Endodermal cell (in vitro differentiated cells): ENCODE results near the gene DNASE2. TPM values are rescaled to one million over a fixed set of nuclear protein-coding genes. Genes with fewer than 3 reads are reported as not detected.
"Not testable (repeated sequence)": the region's sequence is repeated elsewhere in the genome, so short reads cannot be mapped to it uniquely, and the experiment has no call there.

Experiments
- DNase-seq: peaks from one replicate; pipeline ENCODE4 v3.0.0-alpha.2; 2017
- H3K27ac ChIP-seq: 2 replicates; pipeline ENCODE4 v1.5.1; 2013; ENCODE audit warnings: mild to moderate bottlenecking, low read depth, low read length, moderate library complexity
- H3K27me3 ChIP-seq: 2 replicates; pipeline ENCODE4 v1.6.1; 2013; ENCODE audit warnings: mild to moderate bottlenecking, low read length, moderate library complexity; ENCODE audit not compliant: insufficient read depth, control insufficient read depth, poor library complexity, severe bottlenecking
- H3K36me3 ChIP-seq: 2 replicates; pipeline ENCODE4 v1.7.0; 2013; ENCODE audit warnings: mild to moderate bottlenecking, low read length, moderate library complexity; ENCODE audit not compliant: control insufficient read depth, insufficient read depth
- H3K4me1 ChIP-seq: one replicate; pipeline ENCODE4 v1.7.0; 2013; ENCODE audit warnings: low read length; ENCODE audit not compliant: control insufficient read depth, insufficient read depth
- H3K4me3 ChIP-seq: 2 replicates; pipeline ENCODE4 v1.5.1; 2013; ENCODE audit warnings: mild to moderate bottlenecking, low read length, moderate library complexity
- H3K9ac ChIP-seq: 2 replicates; pipeline ENCODE4 v1.6.1; 2013; ENCODE audit warnings: mild to moderate bottlenecking, low read length, moderate library complexity; ENCODE audit not compliant: poor library complexity, severe bottlenecking; ENCODE audit errors: extremely low read depth
- H3K9me3 ChIP-seq: 2 replicates; pipeline ENCODE4 v1.6.1; 2013; ENCODE audit warnings: mild to moderate bottlenecking, low read length, moderate library complexity; ENCODE audit not compliant: control insufficient read depth
- H3K27ac Mint-ChIP-seq: 2 replicates; pipeline ENCODE4 v1.8.0; 2020; ENCODE audit warnings: mixed read lengths
- H3K27me3 Mint-ChIP-seq: 2 replicates; pipeline ENCODE4 v1.8.0; 2021; ENCODE audit warnings: mild to moderate bottlenecking, mixed read lengths; ENCODE audit not compliant: insufficient read depth
- H3K36me3 Mint-ChIP-seq: 2 replicates; pipeline ENCODE4 v1.8.0; 2020; ENCODE audit warnings: low read depth, mixed read lengths
- H3K4me1 Mint-ChIP-seq: 2 replicates; pipeline ENCODE4 v1.8.0; 2020; ENCODE audit warnings: mixed read lengths
- H3K4me3 Mint-ChIP-seq: 2 replicates; pipeline ENCODE4 v1.8.0; 2020; ENCODE audit warnings: mild to moderate bottlenecking, moderate library complexity, mixed read lengths
- H3K9me3 Mint-ChIP-seq: 2 replicates; pipeline ENCODE4 v1.8.0; 2020; ENCODE audit warnings: mild to moderate bottlenecking, mixed read lengths
- CTCF ChIP-seq: fragments of 200-600 bp; sonication (generic); conservative IDR thresholded peaks from 2 replicates; pipeline ENCODE4 v1.5.0; 2021; ENCODE audit warnings: antibody characterized with exemption, mild to moderate bottlenecking
- WGBS, 2 experiments: methylation state at CpG; one replicate each; pipeline versions ENCODE4 v1.1.5 to v1.1.7; 2013; ENCODE audit warnings: missing lambda C conversion rate in 2 of 2, mixed read lengths in 1 of 2; ENCODE audit not compliant: insufficient coverage in 1 of 2, insufficient read length in 1 of 2; 5-methylcytosine and 5-hydroxymethylcytosine counted together
- total RNA-seq, 2 donors: library from RNA; stranded (reverse); fragmentation: NEBNext Ultra II Directional in 1 of 2; extraction: Animal tissue kit (Norgen Biotek cat#: 25700) in 1 of 2; gene quantifications; 2 replicates in 1 of 2; 3 replicates in 1 of 2; pipeline ENCODE4 v1.2.1, GENCODE V29; 2021

Gene DNASE2
- total RNA-seq, 2 donors from 2014 or later: 20.8 to 32.3 TPM

GRCh38 chr19:12891553-12892021 is 10.3 kb upstream of the DNASE2 start:
- Mint-ChIP-seq H3K9me3 (no peaks in the 10 kb centered on the region), H3K4me1 (peaks cover 9% of the 10 kb centered on the region), H3K4me3 (peak overlapping the region; percentile 97), H3K36me3 (peaks cover 18% of the 10 kb centered on the region), H3K27me3 (peaks cover 9% of the 10 kb centered on the region), H3K27ac (peak overlapping the region; percentile 98)
- Histone ChIP-seq H3K4me1 (no peaks in the 10 kb centered on the region), H3K27ac (no peak overlapping the region), H3K9ac (peak overlapping the region; percentile 57), H3K9me3 (no peaks in the 10 kb centered on the region), H3K4me3 (peak overlapping the region; percentile 91), H3K27me3 (peaks cover 16% of the 10 kb centered on the region), H3K36me3 (peaks cover 25% of the 10 kb centered on the region)
- DNase-seq: peak; percentile 66
- WGBS, 2 experiments: 9 to 21% methylated on average over 18 to 26 of the region's 26 CpGs
- TF ChIP-seq CTCF: no peak

DNA sequence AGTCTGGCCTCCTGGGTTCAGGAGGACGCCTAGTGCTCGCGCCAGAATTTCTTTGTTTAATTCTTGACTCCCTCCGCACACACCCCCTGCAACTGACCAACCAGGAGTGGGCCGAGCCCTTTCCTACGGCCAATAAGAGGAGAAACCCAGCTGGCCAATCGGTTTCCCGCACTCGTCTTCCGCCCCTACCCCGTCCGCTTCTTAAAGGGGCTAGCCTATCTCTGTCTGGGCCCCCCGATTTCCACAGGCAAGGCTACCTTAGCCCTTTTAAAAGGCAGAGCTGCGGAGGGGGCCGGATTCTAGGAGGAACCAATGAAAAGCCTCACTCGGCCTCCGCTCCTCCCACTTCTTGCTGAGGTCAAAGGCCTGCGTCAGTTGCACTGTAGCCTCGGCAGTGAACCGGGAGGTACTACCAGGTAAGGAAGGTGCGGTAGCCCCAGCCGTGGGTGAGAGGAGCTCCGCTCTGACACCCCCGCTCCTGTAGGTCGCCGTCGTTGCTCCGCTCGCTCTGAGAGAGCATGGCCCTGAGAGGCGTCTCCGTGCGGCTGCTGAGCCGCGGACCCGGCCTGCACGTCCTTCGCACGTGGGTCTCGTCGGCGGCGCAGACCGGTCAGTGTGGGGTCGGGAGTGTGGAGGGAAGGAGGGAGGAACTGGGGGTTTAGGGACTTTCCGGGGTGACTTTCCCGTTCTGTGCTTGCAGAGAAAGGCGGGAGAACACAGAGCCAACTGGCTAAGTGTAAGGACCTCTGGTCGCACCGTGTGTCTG is 9.7 kb upstream of the DNASE2 start, which contains the start of gene GCDH:
GCDH (plus strand) TSS at position 374 of the 766 bp plus-strand sequence; CDS start at position 519, 145 bp downstream.
- TF ChIP-seq CTCF: no peak
- peak within 1 kb of the TSS; percentile 57 for H3K9ac ChIP-seq
- Mint-ChIP-seq H3K4me3 (peak within 1 kb of the TSS; percentile 97), H3K36me3 (peaks cover 18% of the 10 kb centered on the region), H3K9me3 (no peaks in the 10 kb centered on the region), H3K27ac (peak within 1 kb of the TSS; percentile 99), H3K27me3 (peaks cover 13% of the 10 kb centered on the region), H3K4me1 (peaks cover 14% of the 10 kb centered on the region)
- peaks cover 20% of the 10 kb centered on the region for H3K27me3 ChIP-seq
- peaks cover 21% of the 10 kb centered on the region for H3K36me3 ChIP-seq
- peak within 1 kb of the TSS; percentile 86 for H3K27ac ChIP-seq
- no peaks in the 10 kb centered on the region for H3K4me1 ChIP-seq
- peak; percentile 99 for DNase-seq
- WGBS, 2 experiments: 0% methylated on average over 22 to 49 of the region's 49 CpGs
- H3K4me3 ChIP-seq: peak within 1 kb of the TSS; percentile 91
- H3K9me3 ChIP-seq: no peaks in the 10 kb centered on the region

DNA sequence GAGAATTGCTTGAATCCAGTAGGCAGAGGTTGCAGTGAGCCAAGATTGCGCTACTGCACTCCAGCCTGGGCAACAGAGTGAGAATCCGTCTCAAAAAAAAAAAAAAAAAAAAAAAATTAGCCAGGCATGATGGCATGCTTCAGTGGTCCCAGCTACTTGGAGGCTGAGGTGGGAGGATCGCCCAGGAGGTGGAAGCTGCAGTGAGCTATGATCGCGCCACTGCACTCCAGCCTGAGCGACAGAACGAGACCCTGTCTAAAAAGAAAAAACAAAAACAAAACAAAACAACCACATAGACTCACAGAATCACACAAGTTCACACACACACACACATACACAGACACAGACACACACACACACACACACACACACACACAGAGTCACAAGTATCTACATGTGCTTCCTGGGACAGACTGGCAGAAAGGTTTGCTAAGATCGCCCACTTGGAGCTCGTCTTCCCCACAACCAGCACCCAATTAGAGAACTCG is 9.1 kb upstream of the DNASE2 start:
- WGBS, 2 experiments: 57 to 63% methylated on average over 5 to 10 of the region's 10 CpGs
- Mint-ChIP-seq H3K27ac (peak overlapping the region; percentile 99), H3K4me3 (peak overlapping the region; percentile 97), H3K36me3 (peaks cover 18% of the 10 kb centered on the region), H3K27me3 (peaks cover 13% of the 10 kb centered on the region), H3K4me1 (peaks cover 14% of the 10 kb centered on the region)
- not testable (repeated sequence) for H3K4me1 ChIP-seq, H3K9me3 Mint-ChIP-seq, DNase-seq, H3K9me3 ChIP-seq
- Histone ChIP-seq H3K9ac (peak overlapping the region; percentile 35), H3K4me3 (peak overlapping the region; percentile 91), H3K27me3 (peaks cover 22% of the 10 kb centered on the region), H3K27ac (peak overlapping the region; percentile 86), H3K36me3 (peaks cover 21% of the 10 kb centered on the region)
